ENCODE data around the gene SIN3A.
"Not testable (repeated sequence)": the region's sequence is repeated elsewhere in the genome, so short reads cannot be mapped to it uniquely, and the experiment has no call there.

SIN3A gene

GRCh38 chr15:75450307-75451201, 936 bp downstream of the SIN3A start:
- peak; percentile 95 for DNase-seq (ENCODE audit: low read depth)

DNA sequence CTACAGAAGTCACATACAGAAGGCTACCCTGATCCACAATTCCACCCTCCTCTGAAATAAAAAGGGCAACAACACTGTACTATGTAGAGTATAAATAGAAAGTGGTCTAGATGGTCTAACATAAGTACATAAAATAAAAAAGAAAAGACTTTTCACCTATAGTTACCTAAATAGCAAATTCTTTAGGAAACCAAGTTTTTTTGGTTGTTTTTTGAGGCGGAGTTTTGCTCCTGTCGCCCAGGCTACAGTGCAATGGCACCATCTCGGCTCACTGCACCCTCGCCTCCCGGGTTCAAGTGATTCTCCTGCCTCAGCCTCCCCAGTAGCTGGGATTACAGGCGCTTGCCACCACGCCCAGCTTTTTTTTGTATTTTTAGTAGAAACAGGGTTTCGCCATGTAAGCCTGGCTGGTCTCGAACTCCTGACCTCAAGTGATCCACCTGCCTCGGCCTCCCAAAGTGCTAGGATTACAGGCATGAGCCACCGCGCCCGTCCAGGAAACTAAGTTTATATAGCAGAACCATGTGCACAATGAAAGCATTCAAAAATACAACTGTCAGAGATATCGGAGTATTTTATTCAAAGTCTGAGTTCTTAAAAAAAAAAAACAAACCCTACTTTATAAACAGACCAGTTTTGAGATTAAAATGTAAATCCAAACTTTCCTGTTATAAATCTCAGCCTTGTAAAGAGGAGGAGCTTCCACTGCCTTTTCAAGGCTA, 1.7 kb downstream of the SIN3A start:
- DNase-seq (ENCODE audit: low read depth), result no peak

DNA sequence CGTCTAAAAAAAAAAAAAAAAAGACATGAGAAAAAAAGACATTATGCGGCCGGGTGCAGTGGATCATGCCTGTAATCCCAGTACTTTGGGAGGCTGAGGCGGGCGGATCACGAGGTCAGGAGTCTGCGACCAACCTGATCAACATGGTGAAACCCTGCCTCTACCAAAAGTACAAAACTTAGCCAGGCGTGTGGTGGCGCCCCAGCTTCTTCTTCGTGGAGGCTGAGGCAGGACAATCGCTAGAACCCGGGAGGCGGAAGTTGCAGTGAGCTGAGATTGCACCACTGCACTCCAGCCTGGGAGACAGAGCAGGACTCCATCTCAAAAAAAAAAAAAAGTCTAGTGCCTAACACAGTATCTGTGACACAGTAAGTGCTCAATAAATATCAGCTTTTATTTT, 3.3 kb downstream of the SIN3A start:
- not testable (repeated sequence) for DNase-seq (ENCODE audit: low read depth)

- DNase-seq (ENCODE audit: low read depth), result peak; percentile 6
Observed at GRCh38 chr15:75446151-75446550, 5.3 kb downstream of the SIN3A start.

DNA sequence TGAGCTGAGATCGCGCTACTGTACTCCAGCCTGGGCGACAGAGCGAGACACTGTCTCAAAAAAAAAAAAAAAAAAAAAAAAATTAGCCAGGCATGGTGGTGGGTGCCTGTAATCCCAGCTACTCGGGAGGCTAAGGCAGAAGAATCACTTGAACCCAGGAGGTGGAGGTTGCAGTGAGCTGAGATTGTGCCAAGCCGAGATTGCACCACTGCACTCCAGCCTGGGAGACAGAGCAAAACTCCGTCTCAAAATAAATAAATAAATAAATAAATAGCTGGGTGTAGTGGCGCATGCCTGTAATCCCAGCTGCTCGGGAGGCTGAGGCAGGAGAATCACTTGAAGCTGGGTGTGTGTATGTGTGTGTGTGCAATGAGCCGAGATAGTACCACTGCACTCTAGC, 6.2 kb downstream of the SIN3A start:
- not testable (repeated sequence) for DNase-seq (ENCODE audit: low read depth)

DNA sequence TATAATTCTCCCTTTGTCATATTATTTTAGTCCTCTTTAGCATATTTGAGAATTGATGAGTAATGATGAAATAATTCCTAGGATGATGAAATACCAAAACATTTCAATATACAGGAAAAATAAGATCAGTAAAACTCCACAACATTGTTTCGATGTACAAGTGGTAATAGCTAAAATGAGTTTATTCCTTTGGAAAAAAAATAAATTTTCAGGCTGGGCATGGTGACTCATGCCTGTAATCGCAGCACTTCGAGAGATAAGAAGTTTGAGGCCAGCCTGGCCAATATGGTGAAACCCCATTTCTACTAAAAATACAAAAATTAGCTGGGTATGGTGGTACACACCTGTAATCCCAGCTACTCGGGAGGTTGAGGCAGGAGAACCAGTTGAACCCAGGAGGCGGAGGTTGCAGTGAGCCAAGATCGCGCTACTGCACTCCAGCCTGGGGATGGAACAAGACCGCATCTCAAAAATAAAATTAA, 7.5 kb downstream of the SIN3A start:
- DNase-seq (ENCODE audit: low read depth), result not testable (repeated sequence)

- DNase-seq (ENCODE audit: low read depth), result no peak
Observed at GRCh38 chr15:75437721-75438120, 13.8 kb downstream of the SIN3A start.

DNA sequence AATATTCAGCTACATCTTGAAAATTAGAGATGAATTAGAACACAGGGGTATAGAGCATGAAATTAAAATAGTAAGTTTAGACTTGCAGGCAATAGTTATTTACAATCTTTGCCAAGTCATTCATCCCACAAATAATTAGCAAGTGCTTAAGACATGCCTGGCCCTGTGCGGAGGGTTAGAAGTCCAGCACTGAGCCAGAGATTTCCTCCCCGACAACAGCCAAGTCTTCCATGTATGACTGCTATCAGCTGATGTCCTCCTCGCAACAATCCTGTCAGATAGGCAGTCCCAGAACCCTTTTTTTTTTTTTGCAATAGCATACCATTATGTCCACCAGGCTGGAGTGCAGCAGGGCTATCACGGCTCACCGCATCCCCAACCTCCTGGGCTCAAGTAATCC, 14.6 kb downstream of the SIN3A start:
- no peak for DNase-seq (ENCODE audit: low read depth)

GRCh38 chr15:75431682-75432081, 19.8 kb downstream of the SIN3A start:
- DNase-seq (ENCODE audit: low read depth), result no peak

DNA sequence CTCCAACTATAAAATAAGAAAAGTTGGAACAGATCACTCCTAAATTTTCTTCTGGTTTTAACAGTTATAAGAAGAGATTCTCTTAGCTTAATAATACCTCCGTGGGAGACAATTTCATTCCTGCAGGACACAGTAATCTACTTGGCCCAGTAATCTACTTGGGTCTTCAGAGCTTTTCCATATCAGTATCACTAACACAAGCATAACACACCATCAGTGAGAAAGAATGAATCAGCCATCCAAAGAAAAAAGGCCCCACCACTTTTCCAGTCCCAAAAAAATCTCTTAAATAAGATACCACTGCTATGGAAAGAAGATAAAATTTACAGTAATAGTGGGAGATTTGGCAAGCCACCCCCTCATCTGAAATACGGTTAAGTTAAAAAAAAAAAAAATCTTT, 20.2 kb downstream of the SIN3A start:
- no peak for DNase-seq (ENCODE audit: low read depth)

DNA sequence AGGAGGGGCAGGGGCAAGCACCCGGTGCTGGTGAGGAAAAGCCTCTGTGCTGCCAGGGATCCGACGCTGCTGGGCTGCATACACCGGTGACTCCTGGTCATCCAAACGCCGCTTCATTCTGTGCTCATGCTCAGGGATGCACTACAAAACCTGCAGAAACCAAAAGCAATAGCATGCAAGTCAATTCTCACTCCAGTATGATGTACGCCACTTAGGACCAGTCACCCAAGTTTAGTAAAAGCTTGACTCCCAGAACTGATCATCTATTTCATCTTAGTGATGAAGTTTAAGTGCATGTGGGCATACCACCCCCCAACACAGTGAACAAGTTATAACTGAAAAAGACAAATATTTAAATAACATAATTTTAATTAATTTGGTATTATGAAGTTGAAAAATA, 21.2 kb downstream of the SIN3A start:
- no peak for DNase-seq (ENCODE audit: low read depth)

DNA sequence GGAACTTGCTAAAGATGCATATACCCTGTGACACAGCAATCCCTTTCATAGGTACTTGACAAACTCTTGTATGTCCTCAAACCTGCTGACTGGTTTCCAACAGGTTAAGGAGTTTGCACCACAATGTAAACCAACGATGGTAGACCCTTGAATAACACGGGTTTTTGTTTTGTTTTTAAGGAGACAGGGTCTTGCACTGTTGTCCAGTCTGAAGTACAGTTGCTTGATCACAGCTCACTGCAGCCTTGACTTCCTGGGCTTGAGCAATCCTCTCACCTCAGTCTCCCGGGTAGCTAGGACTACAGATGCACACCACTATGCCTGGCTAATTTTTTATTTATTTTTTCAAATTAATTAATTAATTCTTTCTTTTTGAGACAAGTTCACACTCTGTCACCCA, 23.3 kb downstream of the SIN3A start:
- no peak for DNase-seq (ENCODE audit: low read depth)

DNA sequence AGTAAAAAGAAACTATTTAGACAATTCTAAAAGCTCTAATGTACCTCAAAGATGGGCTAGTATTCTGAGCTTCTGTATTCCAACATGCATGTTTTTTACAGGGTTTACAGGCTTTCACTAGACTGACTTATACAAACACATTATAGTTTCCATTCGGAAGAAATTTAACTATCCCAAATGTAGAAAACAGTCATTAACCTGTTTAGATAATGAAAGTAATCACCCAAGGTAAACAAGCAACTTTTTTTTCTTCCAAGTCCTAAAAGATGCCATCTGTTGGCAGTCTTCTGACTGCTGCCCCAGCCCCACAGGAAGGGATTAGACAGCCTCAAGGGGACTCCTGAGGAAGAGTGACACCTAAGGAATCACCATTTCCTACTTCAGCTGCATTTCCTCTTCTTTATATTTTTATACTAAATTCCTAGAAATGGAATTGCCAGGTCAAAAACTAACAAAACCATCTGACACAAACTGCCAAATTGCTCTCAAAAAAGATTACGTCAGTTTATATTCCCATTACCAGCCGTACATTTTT, 25.5 kb downstream of the SIN3A start:
- DNase-seq (ENCODE audit: low read depth), result no peak

DNA sequence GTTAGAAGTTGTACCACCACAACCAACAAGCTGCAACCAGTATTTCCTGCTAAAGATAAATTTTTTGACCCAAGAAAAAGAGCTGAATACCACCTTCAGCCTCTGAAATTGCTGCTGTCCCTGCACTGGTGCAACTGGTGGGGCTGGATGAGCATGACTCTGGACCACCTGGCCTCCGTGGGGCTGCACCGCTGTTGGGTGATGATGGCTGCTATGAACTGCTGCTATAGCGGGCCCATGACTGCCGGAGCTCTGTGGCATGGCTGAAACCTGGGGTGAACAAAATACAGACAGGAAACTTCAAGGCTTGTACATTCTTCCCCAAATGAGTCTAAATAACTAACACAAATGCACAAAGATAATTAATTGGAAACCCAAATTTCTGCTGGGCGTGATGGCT, 28.9 kb downstream of the SIN3A start:
- no peak for DNase-seq (ENCODE audit: low read depth)

GRCh38 chr15:75420698-75421097, 30.8 kb downstream of the SIN3A start:
- DNase-seq (ENCODE audit: low read depth), result no peak

- DNase-seq (ENCODE audit: low read depth), result no peak
Observed at GRCh38 chr15:75416584-75416983, 34.9 kb downstream of the SIN3A start.

GRCh38 chr15:75410196-75410595, 41.3 kb downstream of the SIN3A start:
- DNase-seq (ENCODE audit: low read depth), result no peak

- DNase-seq (ENCODE audit: low read depth), result no peak
Observed at GRCh38 chr15:75407083-75407482, 44.4 kb downstream of the SIN3A start.

GRCh38 chr15:75403892-75404291, 47.6 kb downstream of the SIN3A start:
- no peak for DNase-seq (ENCODE audit: low read depth)

- no peak for DNase-seq (ENCODE audit: low read depth)
Observed at GRCh38 chr15:75397494-75397893, 54.0 kb downstream of the SIN3A start.

DNA sequence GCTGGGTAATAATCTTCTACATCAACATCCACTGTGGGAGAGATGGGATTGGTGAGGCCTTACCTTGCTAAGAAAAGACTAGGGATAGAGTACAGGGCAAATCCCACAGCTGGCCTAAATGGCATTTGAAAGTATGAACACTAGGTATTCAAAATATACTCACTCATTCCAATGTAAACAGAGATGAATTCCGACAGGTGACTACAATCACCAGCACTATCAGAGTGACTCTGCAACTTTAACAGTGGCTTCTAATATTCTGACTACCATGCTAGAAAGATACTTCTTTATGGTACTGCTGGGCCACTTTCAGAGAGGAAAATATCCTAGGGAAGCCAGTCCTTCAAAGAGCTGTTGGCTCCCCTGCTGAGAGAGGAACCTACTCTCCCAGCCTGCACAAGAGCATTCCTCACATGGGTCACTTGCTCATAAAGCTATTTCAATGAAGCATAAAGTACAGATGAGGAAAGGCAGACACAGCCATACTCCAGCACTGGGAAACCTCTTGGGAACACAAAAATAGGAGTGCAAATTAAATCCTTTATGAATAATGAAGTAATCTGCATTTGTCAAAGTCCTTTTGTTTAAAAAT, 61.6 kb downstream of the SIN3A start:
- DNase-seq (ENCODE audit: low read depth), result no peak

DNA sequence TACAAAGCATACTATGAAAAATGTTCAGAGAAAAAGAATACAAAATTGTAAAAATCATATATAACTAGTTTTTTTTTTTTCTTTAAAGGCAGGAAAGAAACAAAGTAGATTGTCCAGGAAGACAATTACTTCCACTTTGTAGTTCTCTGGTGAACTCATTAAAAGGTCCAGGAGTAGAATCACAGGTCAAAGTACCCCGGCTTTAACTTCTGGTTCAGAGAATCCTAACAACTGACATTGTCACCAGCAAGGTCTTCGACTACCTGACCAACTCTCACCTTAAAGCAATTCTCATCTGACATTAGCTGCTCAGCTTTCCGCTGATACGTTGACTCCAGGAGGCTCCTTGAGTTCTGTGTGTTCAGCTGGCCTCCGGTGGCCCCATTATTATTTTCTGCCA, 67.5 kb downstream of the SIN3A start:
- DNase-seq (ENCODE audit: low read depth), result not testable (repeated sequence)

DNA sequence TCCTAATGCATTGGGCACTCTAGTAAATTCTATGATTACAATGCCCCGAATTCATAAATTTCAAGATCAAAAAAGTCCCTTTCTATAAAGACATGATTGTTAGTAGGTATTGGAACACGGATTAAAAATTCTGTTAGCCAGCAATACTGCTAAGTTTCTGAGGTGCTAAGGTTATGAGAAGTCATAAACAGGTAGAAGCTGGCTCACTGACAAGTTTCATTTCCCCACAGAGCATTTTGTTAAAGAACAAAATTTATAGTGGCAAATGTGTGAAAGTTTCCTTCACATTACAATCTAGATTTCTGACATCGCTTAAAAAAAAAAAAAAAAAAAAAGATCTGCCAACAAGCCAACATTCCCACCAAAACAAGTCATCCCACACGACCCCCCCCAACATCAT, 70.7 kb downstream of the SIN3A start:
- DNase-seq (ENCODE audit: low read depth), result no peak
